Activated T-cell treated with anti-CD3 and anti-CD28 coated beads for 24 hours (primary cell): ENCODE measurements around the gene AKAP7.
"Not testable (repeated sequence)": the region's sequence is repeated elsewhere in the genome, so short reads cannot be mapped to it uniquely, and the experiment has no call there.

Experiments
- DNase-seq: peaks from one replicate; pipeline ENCODE4 v3.0.0-alpha.2; 2020; ENCODE audit warnings: low read depth

The AKAP7 gene

GRCh38 chr6:131135244-131136020 is at the start of gene AKAP7:
TSS of gene AKAP7 (plus strand) at chr6:131135467. CDS start at chr6:131135764, 297 bp downstream.
- DNase-seq, result peak; percentile 48

GRCh38 chr6:131090339-131090738 is 44.9 kb upstream of the AKAP7 start:
- DNase-seq, result not testable (repeated sequence)

GRCh38 chr6:131091944-131092343 is 43.3 kb upstream of the AKAP7 start:
- not testable (repeated sequence) for DNase-seq

GRCh38 chr6:131093334-131093733 is 41.9 kb upstream of the AKAP7 start:
- DNase-seq, result no peak

- DNase-seq, result no peak
These were observed 38.5 kb upstream of the AKAP7 start for GRCh38 chr6:131096786-131097185.

- DNase-seq, result no peak
These were observed 33.2 kb upstream of the AKAP7 start for GRCh38 chr6:131101911-131102680.

GRCh38 chr6:131103296-131103695 is 32.0 kb upstream of the AKAP7 start:
- no peak for DNase-seq

GRCh38 chr6:131103901-131104300 is 31.4 kb upstream of the AKAP7 start:
- DNase-seq, result no peak

GRCh38 chr6:131107151-131107550 is 28.1 kb upstream of the AKAP7 start:
- no peak for DNase-seq

GRCh38 chr6:131112249-131112648 is 23.0 kb upstream of the AKAP7 start:
- DNase-seq, result no peak

GRCh38 chr6:131115651-131116050 is 19.6 kb upstream of the AKAP7 start:
- DNase-seq, result no peak

GRCh38 chr6:131116321-131116720 is 18.9 kb upstream of the AKAP7 start:
- no peak for DNase-seq

- no peak for DNase-seq
These were observed 18.4 kb upstream of the AKAP7 start for GRCh38 chr6:131116755-131117360.

- DNase-seq, result no peak
These were observed 17.4 kb upstream of the AKAP7 start for GRCh38 chr6:131117878-131118277.

- no peak for DNase-seq
These were observed 13.3 kb upstream of the AKAP7 start for GRCh38 chr6:131122007-131122406.

- DNase-seq, result no peak
These were observed 12.8 kb upstream of the AKAP7 start for GRCh38 chr6:131122516-131122915.

- no peak for DNase-seq
These were observed 10.8 kb upstream of the AKAP7 start for GRCh38 chr6:131124336-131125071.

GRCh38 chr6:131125431-131125830 is 9.8 kb upstream of the AKAP7 start:
- no peak for DNase-seq

GRCh38 chr6:131129689-131130553 is 5.3 kb upstream of the AKAP7 start:
- no peak for DNase-seq

- DNase-seq, result no peak
These were observed 4.7 kb upstream of the AKAP7 start for GRCh38 chr6:131130554-131130940.

GRCh38 chr6:131132360-131132759 is 2.9 kb upstream of the AKAP7 start:
- DNase-seq, result no peak
